KOPT-K1 (cell line): ENCODE results near the gene TEX55.
"Not testable (repeated sequence)": the region's sequence is repeated elsewhere in the genome, so short reads cannot be mapped to it uniquely, and the experiment has no call there.

Experiments
- H3K27ac ChIP-seq: fragments of 200-600 bp; sonication (generic); 2 replicates; pipeline ENCODE4 v1.5.1; 2016; ENCODE audit warnings: antibody characterized with exemption, mild to moderate bottlenecking, low read depth, low read length; ENCODE audit not compliant: poor library complexity, severe bottlenecking
- H3K36me3 ChIP-seq: fragments of 200-600 bp; sonication (generic); 2 replicates; pipeline ENCODE4 v1.5.1; 2017; ENCODE audit warnings: antibody characterized with exemption, mild to moderate bottlenecking, low read length, moderate library complexity; ENCODE audit not compliant: insufficient read depth
- H3K9me3 ChIP-seq: fragments of 200-600 bp; sonication (generic); 2 replicates; pipeline ENCODE4 v1.5.1; 2017; ENCODE audit warnings: antibody characterized with exemption, low read length, mild to moderate bottlenecking; ENCODE audit not compliant: insufficient read depth, poor library complexity, severe bottlenecking

The TEX55 gene

GRCh38 chr3:119146578-119147375, 812 bp downstream of the TEX55 start:
- Histone ChIP-seq H3K9me3 (no peaks in the 10 kb centered on the region), H3K27ac (no peak overlapping the region), H3K36me3 (no peaks in the 10 kb centered on the region)

GRCh38 chr3:119147494-119147893, 1.5 kb downstream of the TEX55 start:
- Histone ChIP-seq H3K27ac (no peak overlapping the region), H3K9me3 (no peaks in the 10 kb centered on the region), H3K36me3 (no peaks in the 10 kb centered on the region)

- H3K36me3 ChIP-seq = no peaks in the 10 kb centered on the region
- peaks cover 6% of the 10 kb centered on the region for H3K9me3 ChIP-seq
- H3K27ac ChIP-seq = no peak overlapping the region
Measured at GRCh38 chr3:119148493-119149180, 2.7 kb downstream of the TEX55 start.

GRCh38 chr3:119149484-119149883, 3.5 kb downstream of the TEX55 start:
- no peak overlapping the region for H3K27ac ChIP-seq
- no peaks in the 10 kb centered on the region for H3K36me3 ChIP-seq
- peaks cover 15% of the 10 kb centered on the region for H3K9me3 ChIP-seq

- Histone ChIP-seq H3K9me3 (peaks cover 21% of the 10 kb centered on the region), H3K36me3 (no peaks in the 10 kb centered on the region), H3K27ac (no peak overlapping the region)
Measured at GRCh38 chr3:119156868-119157267, 10.9 kb downstream of the TEX55 start.

GRCh38 chr3:119157971-119158370, 12.0 kb downstream of the TEX55 start:
- H3K9me3 ChIP-seq = peaks cover 21% of the 10 kb centered on the region

GRCh38 chr3:119160361-119160760, 14.4 kb downstream of the TEX55 start:
- no peak overlapping the region for H3K27ac ChIP-seq
- peaks cover 19% of the 10 kb centered on the region for H3K9me3 ChIP-seq
- no peaks in the 10 kb centered on the region for H3K36me3 ChIP-seq

More at GRCh38 chr3:119157971-119158370, 12.0 kb downstream of the TEX55 start:
- Histone ChIP-seq H3K36me3 (no peaks in the 10 kb centered on the region), H3K27ac (no peak overlapping the region)

GRCh38 chr3:119160815-119161214, 14.8 kb downstream of the TEX55 start:
- Histone ChIP-seq H3K9me3 (peaks cover 19% of the 10 kb centered on the region), H3K27ac (no peak overlapping the region), H3K36me3 (no peaks in the 10 kb centered on the region)

GRCh38 chr3:119161240-119161639, 15.3 kb downstream of the TEX55 start:
- peaks cover 19% of the 10 kb centered on the region for H3K9me3 ChIP-seq
- H3K36me3 ChIP-seq = no peaks in the 10 kb centered on the region
- H3K27ac ChIP-seq = no peak overlapping the region

- not testable (repeated sequence) for H3K36me3 ChIP-seq, H3K27ac ChIP-seq
- peaks cover 14% of the 10 kb centered on the region for H3K9me3 ChIP-seq
Measured at GRCh38 chr3:119164745-119165144, 18.8 kb downstream of the TEX55 start.

GRCh38 chr3:119170821-119171220, 24.9 kb downstream of the TEX55 start:
- Histone ChIP-seq H3K36me3 (no peaks in the 10 kb centered on the region), H3K9me3 (no peaks in the 10 kb centered on the region), H3K27ac (no peak overlapping the region)

GRCh38 chr3:119173325-119173724, 27.4 kb downstream of the TEX55 start, which contains the start of gene UPK1B:
Gene UPK1B, plus strand, starts transcription at chr3:119173598. Its CDS starts 13,144 bp downstream, at chr3:119186742.
- no peaks in the 10 kb centered on the region for H3K9me3 ChIP-seq
- no peaks in the 10 kb centered on the region for H3K36me3 ChIP-seq
- no peak within 1 kb of the TSS for H3K27ac ChIP-seq

GRCh38 chr3:119175872-119176756, 30.1 kb downstream of the TEX55 start:
- Histone ChIP-seq H3K27ac (no peak overlapping the region), H3K36me3 (no peaks in the 10 kb centered on the region), H3K9me3 (no peaks in the 10 kb centered on the region)

GRCh38 chr3:119176778-119177177, 30.8 kb downstream of the TEX55 start:
- no peaks in the 10 kb centered on the region for H3K36me3 ChIP-seq
- H3K9me3 ChIP-seq = no peaks in the 10 kb centered on the region
- H3K27ac ChIP-seq = no peak overlapping the region

GRCh38 chr3:119177321-119177720, 31.4 kb downstream of the TEX55 start:
- Histone ChIP-seq H3K9me3 (no peaks in the 10 kb centered on the region), H3K36me3 (no peaks in the 10 kb centered on the region), H3K27ac (no peak overlapping the region)
